Pancreas (tissue), 10 donors: ENCODE measurements around the gene TBC1D14. TPM values are rescaled to one million over a fixed set of nuclear protein-coding genes. Genes with fewer than 3 reads are reported as not detected.
"Not testable (repeated sequence)": the region's sequence is repeated elsewhere in the genome, so short reads cannot be mapped to it uniquely, and the experiment has no call there.

Source experiments
- ATAC-seq, 4 donors: fragments of 200-7000 bp; cut with Tn5 transposase; one replicate each; pipeline versions ENCODE4 v1.8.0 to v1.9.1; 2020; ENCODE audit warnings: mild to moderate bottlenecking in 4 of 4, moderate library complexity in 4 of 4
- DNase-seq, 6 donors: peaks; one replicate each; pipeline ENCODE4 v3.0.0-alpha.2; 2020
- FAIRE-seq: peaks from 2 replicates; lab custom pipeline; 2012; peaks lifted over from hg19 to GRCh38; lab: Jason Lieb, UNC
- H3K27ac ChIP-seq, 4 donors: fragments of 200-600 bp; sonication (generic); 1 replicate in 3 of 4; 2 replicates in 1 of 4; pipeline versions ENCODE4 v1.5.0 to v1.8.0; 2020
- H3K27me3 ChIP-seq, 4 donors: fragments of 200-600 bp; one replicate each; pipeline ENCODE4 v1.8.0; 2021
- H3K36me3 ChIP-seq, 3 donors: fragments of 200-600 bp; sonication (generic) in 1 of 3; one replicate each; pipeline versions ENCODE4 v1.5.0 to v1.8.0; 2020 to 2021
- H3K4me1 ChIP-seq, 3 donors: fragments of 200-600 bp; one replicate each; pipeline ENCODE4 v1.8.0; 2021
- H3K4me3 ChIP-seq, 4 donors: fragments of 200-600 bp; sonication (generic) in 2 of 4; one replicate each; pipeline versions ENCODE4 v1.5.0 to v1.8.0; 2020 to 2021
- H3K9me3 ChIP-seq, 4 donors: fragments of 200-600 bp; one replicate each; pipeline ENCODE4 v1.8.0; 2021
- WGBS, 2 donors: extraction: QIAGEN DNeasy Blood & Tissue Kit; methylation state at CpG; one replicate each; pipeline ENCODE4 v1.1.7; 2013; 5-methylcytosine and 5-hydroxymethylcytosine counted together
- intact Hi-C, 3 donors: fragments of 100-400 bp; cut with DNase I; formaldehyde crosslinking; loops; one replicate each; pipeline versions ENCODE4 v1.11.1 to v1.14.2; 2022
- polyA plus RNA-seq, 2 donors: library from polyadenylated mRNA; stranded (reverse); fragments of 200-250 nt; gene quantifications; one replicate each; pipeline ENCODE4 v1.2.3, GENCODE V29; 2013
- total RNA-seq, 6 donors: library from RNA; stranded (reverse); fragmentation: NEBNext Ultra II Directional in 4 of 6; extraction: Animal tissue kit (Norgen Biotek cat#: 25700) in 4 of 6; gene quantifications; one replicate each; pipeline versions ENCODE4 v1.2.1 to v1.2.4, GENCODE V29; 2021 to 2023
- TF ChIP-seq, protein P1 (sequence below), 4 donors: fragments of 200-600 bp; sonication (generic) in 3 of 4; IDR thresholded peaks; one replicate each; pipeline versions ENCODE4 v1.5.0 to v1.8.0; 2021; ENCODE audit warnings: antibody characterized with exemption in 4 of 4
- donor health status: healthy with polysubstance abuse.
- donor health status: DM: no; HTN: no; CAD: no; lungs with moderate emphysema.
- donor health status: DM: no; HTN: no; CAD: no.
- donor health status: control.
- donor health status: control.
- donor health status: Bipolar disorder and iron deficiency.
- donor health status: DM: yes; HTN: yes; CAD: no.
- donor health status: DM: no; HTN: no; CAD: no.
- donor health status: DM: no; HTN: no; CAD: no.
- donor health status: DM: yes; HTN: yes; CAD: no.

The TBC1D14 gene
- total and polyA plus RNA-seq, 8 donors, result 8.9 to 23.9 (median 14.8) TPM

GRCh38 chr4:7076696-7077082 is 167.1 kb downstream of the TBC1D14 start:
- Histone ChIP-seq H3K4me1 (no peaks in the 10 kb centered on the region), H3K27me3 (no peaks in the 10 kb centered on the region), H3K36me3 (no peaks in the 10 kb centered on the region), H3K27ac (no peak overlapping the region), H3K4me3 (no peak overlapping the region), H3K9me3 (no peaks in the 10 kb centered on the region)
- TF ChIP-seq, protein P1, sequence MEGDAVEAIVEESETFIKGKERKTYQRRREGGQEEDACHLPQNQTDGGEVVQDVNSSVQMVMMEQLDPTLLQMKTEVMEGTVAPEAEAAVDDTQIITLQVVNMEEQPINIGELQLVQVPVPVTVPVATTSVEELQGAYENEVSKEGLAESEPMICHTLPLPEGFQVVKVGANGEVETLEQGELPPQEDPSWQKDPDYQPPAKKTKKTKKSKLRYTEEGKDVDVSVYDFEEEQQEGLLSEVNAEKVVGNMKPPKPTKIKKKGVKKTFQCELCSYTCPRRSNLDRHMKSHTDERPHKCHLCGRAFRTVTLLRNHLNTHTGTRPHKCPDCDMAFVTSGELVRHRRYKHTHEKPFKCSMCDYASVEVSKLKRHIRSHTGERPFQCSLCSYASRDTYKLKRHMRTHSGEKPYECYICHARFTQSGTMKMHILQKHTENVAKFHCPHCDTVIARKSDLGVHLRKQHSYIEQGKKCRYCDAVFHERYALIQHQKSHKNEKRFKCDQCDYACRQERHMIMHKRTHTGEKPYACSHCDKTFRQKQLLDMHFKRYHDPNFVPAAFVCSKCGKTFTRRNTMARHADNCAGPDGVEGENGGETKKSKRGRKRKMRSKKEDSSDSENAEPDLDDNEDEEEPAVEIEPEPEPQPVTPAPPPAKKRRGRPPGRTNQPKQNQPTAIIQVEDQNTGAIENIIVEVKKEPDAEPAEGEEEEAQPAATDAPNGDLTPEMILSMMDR (IDR thresholded peaks at IDR 0.05), result no peak
- whole genome bisulfite sequencing, 2 donors, result 70 to 77% methylated on average over 6 of the region's 6 CpGs
- ATAC-seq (no peak), FAIRE-seq (no peak), DNase-seq (no peak)
- intact Hi-C loops, result loop anchor here in 2 of 3 donors (5.0 to 10.0 kb wide), 2 partner anchors 172 to 174 kb away; partner anchors contain the start of gene TBC1D14 (in 1 of the 2)

DNA sequence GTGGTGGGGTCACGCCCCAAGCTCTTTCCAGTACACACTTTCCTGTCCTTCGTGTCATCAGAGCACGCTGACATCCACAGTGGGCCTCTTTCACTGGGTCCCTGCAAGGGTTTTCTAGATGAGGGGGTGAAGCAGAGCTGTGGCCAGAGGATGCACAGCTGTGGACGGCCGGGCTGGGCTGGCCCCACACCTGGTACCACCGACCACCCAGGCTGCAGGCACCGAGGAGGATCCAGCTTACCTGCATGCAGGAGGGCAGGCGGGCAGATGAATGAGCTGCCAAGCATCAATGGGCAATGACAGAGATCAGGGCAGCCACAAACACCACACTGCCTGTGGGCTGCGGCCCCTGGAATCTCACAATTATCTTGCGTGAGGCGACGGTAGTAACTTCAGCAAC is 167.7 kb downstream of the TBC1D14 start:
- no peaks in the 10 kb centered on the region for H3K36me3 ChIP-seq
- no peaks in the 10 kb centered on the region for H3K27me3 ChIP-seq
- WGBS, 2 donors, result 89 to 91% methylated on average over 12 of the region's 12 CpGs
- TF ChIP-seq, protein P1 (IDR thresholded peaks at IDR 0.05), result no peak
- DNase-seq (no peak), FAIRE-seq (no peak), ATAC-seq (no peak)
- H3K27ac ChIP-seq, result no peak overlapping the region
- H3K9me3 ChIP-seq, result no peaks in the 10 kb centered on the region
- H3K4me1 ChIP-seq, result peaks cover 0 to 2% (median 0%) of the 10 kb centered on the region in 3 donors
- intact Hi-C loops, result loop anchor here in 2 of 3 donors (5.0 to 10.0 kb wide), 2 partner anchors 173 to 175 kb away; partner anchors contain the start of gene TBC1D14 (in 1 of the 2)
- H3K4me3 ChIP-seq, result no peak overlapping the region

- ATAC-seq (no peak), FAIRE-seq (no peak), DNase-seq (no peak)
- no peaks in the 10 kb centered on the region for H3K27me3 ChIP-seq
- no peak overlapping the region for H3K4me3 ChIP-seq
- intact Hi-C loops, result loop anchor here in 2 of 3 donors (5.0 to 10.0 kb wide), 2 partner anchors 173 to 176 kb away; partner anchors contain the start of gene TBC1D14 (in 1 of the 2)
- no peaks in the 10 kb centered on the region for H3K9me3 ChIP-seq
- H3K36me3 ChIP-seq, result no peaks in the 10 kb centered on the region
- TF ChIP-seq, protein P1 (IDR thresholded peaks at IDR 0.05), result no peak
- no peak overlapping the region for H3K27ac ChIP-seq
- peaks cover 0 to 2% (median 0%) of the 10 kb centered on the region in 3 donors for H3K4me1 ChIP-seq
- WGBS, 2 donors, result 79 to 81% methylated on average over 5 of the region's 5 CpGs
These were observed 168.4 kb downstream of the TBC1D14 start for GRCh38 chr4:7078025-7078424.

- not testable (repeated sequence) for ATAC-seq, H3K4me3 ChIP-seq, H3K9me3 ChIP-seq, H3K27me3 ChIP-seq, FAIRE-seq, DNase-seq, H3K36me3 ChIP-seq, H3K4me1 ChIP-seq, H3K27ac ChIP-seq
- intact Hi-C loops, result loop anchor here in 2 of 3 donors (5.0 to 10.0 kb wide), 2 partner anchors 175 to 177 kb away; partner anchors contain the start of gene TBC1D14 (in 1 of the 2)
These were observed 169.9 kb downstream of the TBC1D14 start for GRCh38 chr4:7079483-7079882.

DNA sequence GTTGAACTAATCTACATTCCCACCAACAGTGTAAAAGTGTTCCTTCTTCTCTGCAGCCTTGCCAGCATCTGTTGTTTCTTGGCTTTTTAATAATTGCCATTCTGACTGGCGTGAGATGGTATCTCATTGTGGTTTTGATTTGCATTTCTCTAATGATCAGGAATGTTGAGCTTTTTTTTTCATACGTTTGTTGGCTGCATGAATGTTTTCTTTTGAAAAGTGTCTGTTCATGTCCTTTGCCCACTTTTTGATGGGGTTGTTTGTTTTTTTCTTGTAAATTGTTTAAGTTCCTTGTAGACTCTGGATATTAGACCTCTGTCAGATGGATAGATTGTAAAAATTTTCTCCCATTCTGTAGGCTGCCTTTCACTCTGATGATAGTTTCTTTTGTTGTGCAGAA is 170.3 kb downstream of the TBC1D14 start:
- not testable (repeated sequence) for H3K4me1 ChIP-seq, FAIRE-seq, H3K36me3 ChIP-seq, H3K4me3 ChIP-seq, H3K27ac ChIP-seq, DNase-seq, H3K9me3 ChIP-seq, ATAC-seq, H3K27me3 ChIP-seq
- intact Hi-C loops, result loop anchor here in 2 of 3 donors (5.0 to 10.0 kb wide), 2 partner anchors 175 to 178 kb away; partner anchors contain the start of gene TBC1D14 (in 1 of the 2)
- 92 to 97% methylated on average over 2 of the region's 2 CpGs for WGBS, 2 donors

Other genes with a start within 250 kb of the TBC1D14 start
- gene S100P, start 215.9 kb upstream of the TBC1D14 start, total RNA-seq, result 10 to 100 TPM in 1 of 6 donors, 1 to 10 TPM in 1, not detected in 4; 1.7 to 15.7 TPM
- 1 to 10 TPM in 1 of 2 donors, under 1 TPM in 1; 0.42 to 1.3 TPM for gene S100P, start 215.9 kb upstream of the TBC1D14 start, polyA plus RNA-seq
- gene MRFAP1L1, start 200.0 kb upstream of the TBC1D14 start, total RNA-seq, result 10 to 100 TPM; 12.4 to 26.6 (median 20.4) TPM
- 10 to 100 TPM; 23.5 to 39.8 TPM for gene MRFAP1L1, start 200.0 kb upstream of the TBC1D14 start, polyA plus RNA-seq
- 1 to 10 TPM; 3.7 to 7.1 (median 5.1) TPM for gene BLOC1S4, start 193.7 kb upstream of the TBC1D14 start, total RNA-seq
- gene BLOC1S4, start 193.7 kb upstream of the TBC1D14 start, polyA plus RNA-seq, result 1 to 10 TPM; 3.3 to 8.4 TPM
- gene KIAA0232, start 127.1 kb upstream of the TBC1D14 start, total RNA-seq, result 10 to 100 TPM in 2 of 6 donors, 1 to 10 TPM in 4; 7.0 to 12.4 (median 8.9) TPM
- 1 to 10 TPM; 4.0 to 8.9 TPM for gene KIAA0232, start 127.1 kb upstream of the TBC1D14 start, polyA plus RNA-seq
- gene TADA2B, start 133.5 kb downstream of the TBC1D14 start, total RNA-seq, result 10 to 100 TPM; 14.0 to 26.2 (median 19.7) TPM
- 10 to 100 TPM in 1 of 2 donors, 1 to 10 TPM in 1; 9.6 to 11.0 TPM for gene TADA2B, start 133.5 kb downstream of the TBC1D14 start, polyA plus RNA-seq
- 10 to 100 TPM in 5 of 6 donors, 1 to 10 TPM in 1; 9.5 to 15.6 (median 11.3) TPM for gene GRPEL1, start 158.2 kb downstream of the TBC1D14 start, total RNA-seq
- 10 to 100 TPM in 1 of 2 donors, 1 to 10 TPM in 1; 7.7 to 13.5 TPM for gene GRPEL1, start 158.2 kb downstream of the TBC1D14 start, polyA plus RNA-seq